ENCODE measurements around the gene PHF8.

PHF8 gene

GRCh38 chrX:54044126-54044876 lies at the start of gene PHF8:
PHF8 (minus strand) TSS chrX:54044473; CDS start chrX:54042728, 1,745 bp downstream.
- peak; percentile 79 for DNase-seq

DNA sequence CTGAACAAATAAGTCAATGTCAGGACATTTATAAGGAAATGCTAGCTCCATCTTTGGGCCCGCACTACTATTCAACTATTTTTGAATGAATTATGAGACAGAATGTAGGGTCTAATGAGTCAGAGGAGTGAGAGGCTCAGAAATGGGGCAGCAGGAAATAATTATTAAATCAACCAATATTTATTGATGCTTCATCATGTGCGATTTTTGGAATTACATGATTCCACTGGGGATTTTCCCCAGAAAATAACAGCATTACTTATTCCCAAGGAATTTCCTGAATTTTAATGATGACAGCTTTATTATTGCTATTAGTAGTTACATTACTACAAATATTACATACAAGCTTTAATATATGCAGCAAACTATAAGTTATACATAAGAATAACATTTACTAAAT lies 49.3 kb upstream of the PHF8 start:
- DNase-seq: no peak

GRCh38 chrX:54093159-54093558 lies 48.9 kb upstream of the PHF8 start:
- no peak for DNase-seq

DNA sequence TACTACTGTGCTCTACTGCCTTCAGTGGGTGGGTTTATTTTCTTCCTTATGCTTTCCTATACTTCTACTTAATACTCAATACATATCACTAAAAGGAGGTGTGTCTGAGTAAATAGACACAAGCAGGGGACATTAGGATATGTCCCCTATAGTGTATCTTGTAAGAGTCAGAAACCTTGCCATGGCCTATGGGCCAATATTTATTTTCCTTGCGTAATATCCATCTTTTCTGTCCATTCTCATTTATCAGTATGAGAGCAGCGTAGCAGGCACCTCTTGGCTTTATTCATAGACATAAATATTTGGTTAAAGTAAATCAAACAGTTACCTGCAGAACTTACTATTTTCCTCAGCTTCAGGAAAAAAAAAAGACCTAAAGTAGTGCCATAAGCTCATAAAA lies 46.6 kb upstream of the PHF8 start:
- DNase-seq: no peak

- DNase-seq: no peak
Measured at GRCh38 chrX:54089191-54089590, 44.9 kb upstream of the PHF8 start.

DNA sequence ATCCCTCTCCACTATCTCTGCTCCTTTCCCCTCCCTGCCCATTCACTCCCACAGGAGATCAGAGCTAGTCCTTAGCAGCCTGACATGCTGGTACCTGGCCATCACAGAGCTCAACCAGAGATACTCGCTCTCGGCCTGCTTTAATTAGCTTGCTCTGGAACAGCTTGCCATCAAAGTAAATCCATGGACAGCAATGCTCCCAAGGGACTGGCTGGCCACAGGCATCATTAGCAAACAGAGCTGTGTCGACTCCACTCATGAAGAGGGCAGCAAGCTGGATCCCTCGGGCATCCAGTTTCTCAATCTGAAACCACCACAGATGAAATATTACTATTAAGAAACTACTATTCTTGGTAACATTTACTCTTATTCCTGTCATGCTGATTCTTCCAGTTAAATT lies 43.4 kb upstream of the PHF8 start:
- no peak for DNase-seq

DNA sequence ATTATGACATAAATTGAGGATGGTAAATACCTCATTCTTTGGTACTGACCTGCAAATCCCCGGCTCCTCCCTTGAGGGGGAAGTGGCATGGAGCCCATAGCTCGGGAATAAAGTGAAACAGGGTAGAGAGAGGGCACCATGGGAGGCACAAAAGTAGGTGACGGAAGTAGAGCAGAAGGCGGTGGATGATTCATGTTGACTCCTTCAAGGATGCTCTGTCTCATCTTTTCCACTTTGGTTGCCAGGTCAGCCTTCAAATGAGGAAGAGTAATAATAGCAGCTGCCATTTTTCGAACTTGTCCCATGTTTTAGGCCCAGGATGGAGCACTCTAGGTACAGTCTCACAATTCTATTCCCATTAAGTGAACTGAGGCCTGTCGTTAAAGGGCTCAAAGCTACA lies 41.4 kb upstream of the PHF8 start:
- no peak for DNase-seq

DNA sequence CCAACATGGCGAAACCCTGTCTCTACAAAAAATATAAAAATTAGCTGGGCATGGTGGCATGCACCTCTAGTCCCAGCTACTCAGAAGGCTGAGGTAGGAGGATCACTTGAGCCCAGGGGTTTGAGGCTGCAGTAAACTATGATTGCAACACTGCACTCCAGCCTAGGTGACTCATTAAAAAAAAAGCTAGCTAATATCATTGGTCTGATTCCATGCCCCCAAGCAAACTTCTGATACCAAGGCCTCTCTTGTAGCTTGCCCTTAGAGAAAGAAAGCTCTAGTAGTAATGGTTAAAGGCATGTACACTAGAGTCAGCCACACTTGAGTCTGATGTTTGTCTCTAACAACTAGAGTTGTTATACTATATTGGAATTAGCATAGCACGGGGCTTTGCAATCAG lies 32.6 kb upstream of the PHF8 start:
- no peak for DNase-seq

GRCh38 chrX:54074826-54075225 lies 30.6 kb upstream of the PHF8 start:
- DNase-seq: no peak

DNA sequence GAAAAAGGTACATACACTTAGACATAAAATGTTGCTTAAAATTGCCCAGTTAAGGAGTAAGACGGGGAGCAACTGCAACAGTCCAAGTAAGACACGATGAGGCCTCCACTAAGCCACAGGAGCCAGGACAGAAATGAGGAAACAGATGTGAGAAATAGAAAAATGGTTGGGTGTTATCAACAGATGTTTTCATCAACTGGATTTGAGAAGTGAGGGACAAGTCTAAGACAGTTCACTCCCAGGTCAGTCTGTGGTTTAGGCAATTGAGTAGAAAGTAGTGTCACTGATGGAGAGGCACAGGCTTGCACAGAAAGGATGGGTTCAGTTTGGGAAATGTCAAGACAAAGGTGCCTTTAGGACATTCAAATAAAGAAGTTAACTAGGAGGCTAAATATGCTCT lies 23.5 kb upstream of the PHF8 start:
- no peak for DNase-seq

GRCh38 chrX:54066841-54067240 lies 22.6 kb upstream of the PHF8 start:
- no peak for DNase-seq

- DNase-seq: no peak
Measured at GRCh38 chrX:54064564-54064963, 20.3 kb upstream of the PHF8 start.

DNA sequence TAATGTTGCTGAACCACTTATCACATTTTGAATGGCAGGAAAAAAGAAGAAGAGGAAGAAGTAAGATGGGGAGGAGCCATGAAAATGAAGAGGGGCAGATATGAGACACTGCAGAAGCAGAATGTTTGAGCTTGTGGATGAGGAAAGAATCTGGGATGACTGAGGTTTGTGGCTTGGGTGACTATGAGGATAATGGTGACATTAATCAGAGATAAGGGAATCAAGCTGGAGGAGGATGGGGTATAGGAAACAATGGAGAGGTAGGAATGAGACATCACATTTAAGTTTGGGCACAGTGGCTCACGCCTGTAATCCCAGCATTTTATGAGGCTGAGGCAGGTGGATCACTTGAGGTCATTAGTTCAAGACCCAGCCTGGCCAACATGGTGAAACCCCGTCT lies 19.1 kb upstream of the PHF8 start:
- DNase-seq: no peak

GRCh38 chrX:54049801-54050200 lies 5.5 kb upstream of the PHF8 start:
- no peak for DNase-seq

GRCh38 chrX:54048412-54048811 lies 4.1 kb upstream of the PHF8 start:
- DNase-seq: no peak

- DNase-seq: peak; percentile 14
Measured at GRCh38 chrX:54045563-54046228, 1.4 kb upstream of the PHF8 start.

DNA sequence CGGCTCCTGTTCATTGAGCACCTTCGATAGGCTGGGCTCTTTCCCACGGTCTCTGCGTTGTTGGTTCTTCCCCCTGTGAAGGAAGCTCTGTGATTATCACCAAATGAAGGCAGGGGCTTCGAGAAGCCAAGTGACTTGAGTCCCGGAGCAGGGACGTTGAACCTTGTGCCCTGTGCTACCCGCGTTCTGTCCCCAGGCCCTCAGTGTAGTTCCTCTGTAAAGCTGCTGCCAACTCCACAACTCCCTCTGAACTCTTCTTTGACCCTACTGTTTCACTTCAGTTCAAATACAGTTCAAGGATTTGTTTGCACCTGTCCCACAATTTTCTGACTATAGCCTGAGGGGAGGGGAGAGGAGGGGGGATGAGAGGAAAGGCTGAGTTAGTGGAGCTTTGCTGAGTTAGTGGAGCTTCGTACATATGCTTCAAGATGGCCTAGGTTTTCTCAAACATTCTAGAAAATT lies 635 bp upstream of the PHF8 start:
- DNase-seq: no peak

- peak; percentile 18 for DNase-seq
Measured at GRCh38 chrX:54043541-54044125, 640 bp downstream of the PHF8 start.

- no peak for DNase-seq
Measured at GRCh38 chrX:54043056-54043455, 1.2 kb downstream of the PHF8 start.

DNA sequence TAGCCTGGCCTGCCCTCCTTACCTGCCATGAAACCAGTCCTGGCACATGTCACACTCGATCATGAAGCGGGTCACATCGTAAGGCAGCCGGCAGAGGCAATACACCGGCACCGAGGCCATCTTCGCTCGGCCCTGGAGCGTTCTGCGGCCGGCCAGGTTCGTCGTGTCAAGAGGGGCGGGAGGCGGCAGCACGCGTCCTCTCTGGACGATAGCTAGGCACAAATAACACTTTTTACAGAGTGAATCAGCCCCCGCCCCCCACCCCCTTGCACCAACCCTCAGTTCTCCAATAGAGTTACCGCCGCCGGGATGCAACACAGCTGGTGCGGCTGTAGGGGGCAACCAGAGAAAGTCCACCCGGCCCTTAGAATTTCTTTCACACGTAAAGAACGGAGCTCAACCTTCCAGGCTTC lies 1.7 kb downstream of the PHF8 start:
- peak; percentile 7 for DNase-seq

GRCh38 chrX:54030329-54030728 lies 13.9 kb downstream of the PHF8 start:
- no peak for DNase-seq

DNA sequence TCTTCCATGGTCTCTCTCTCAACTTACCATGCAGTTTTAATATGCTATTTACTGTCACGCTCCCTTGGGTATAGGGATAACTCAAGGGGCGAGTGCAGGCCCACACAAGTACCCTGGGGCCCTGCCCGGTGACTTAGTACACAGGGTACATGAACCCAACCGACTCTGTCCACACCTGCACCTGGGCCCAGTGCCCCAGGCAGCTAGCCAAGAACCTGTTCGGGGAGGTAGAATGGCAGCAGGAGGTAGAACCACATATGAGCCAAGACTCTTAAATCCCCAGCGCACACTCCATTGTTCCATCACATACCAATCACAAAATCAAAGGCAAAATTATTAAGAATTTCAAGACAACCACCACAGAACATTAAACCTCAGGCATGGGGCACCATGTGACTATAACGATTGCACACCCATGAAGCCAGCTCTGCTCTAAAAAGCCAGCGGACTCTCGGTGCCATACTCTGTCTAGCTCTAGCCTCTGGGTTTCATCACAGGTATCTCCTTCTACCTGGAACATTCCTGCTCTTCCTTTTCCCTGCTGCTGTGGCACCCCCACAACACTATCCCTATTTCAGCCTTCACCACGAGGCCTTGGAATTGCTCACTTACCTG lies 14.6 kb downstream of the PHF8 start:
- DNase-seq: no peak

- DNase-seq: no peak
Measured at GRCh38 chrX:54024350-54024749, 19.9 kb downstream of the PHF8 start.

Measured in NCI-H748 treated with DMSO at 0.1 percent for 48 hours (cell line).